Measurements from ENCODE around the gene CHMP2A.

Gene CHMP2A

GRCh38 chr19:58569943-58570670 is 15.2 kb upstream of the CHMP2A start:
- Histone ChIP-seq H3K4me3 (ENCODE audit: insufficient read depth, low read length, poor library complexity, severe bottlenecking) (no peak overlapping the region), H3F3A (ENCODE audit: insufficient read depth) (peaks cover 18% of the 10 kb centered on the region), H3K36me3 (ENCODE audit: low read length) (no peaks in the 10 kb centered on the region), H3K9me3 (ENCODE audit: insufficient read depth, low read length) (no peaks in the 10 kb centered on the region), H3K27me3 (ENCODE audit: low read length) (no peaks in the 10 kb centered on the region), H3K79me2 (ENCODE audit: insufficient read depth, low read length) (no peaks in the 10 kb centered on the region), H3K27ac (ENCODE audit: low read depth, low read length) (no peak overlapping the region), H3K4me2 (ENCODE audit: low read depth, low read length, poor library complexity, severe bottlenecking) (no peak overlapping the region), H4K20me1 (ENCODE audit: low read depth, low read length) (no peaks in the 10 kb centered on the region), H3K9ac (ENCODE audit: low read length) (no peak overlapping the region), H3K9me2 (replicated peaks; ENCODE audit: insufficient read depth, low read length) (no peaks in the 10 kb centered on the region), H2AFZ (ENCODE audit: low read depth, low read length, severe bottlenecking) (no peak overlapping the region)
- TF ChIP-seq EZH2phosphoT487 (conservative IDR thresholded peaks at IDR 0.05; ENCODE audit: low read length) (no peak), CTCF (IDR thresholded peaks at IDR 0.05; ENCODE audit: insufficient read depth, low read length, poor library complexity, severe bottlenecking) (no peak)

- Histone ChIP-seq H3K9ac (ENCODE audit: low read length) (no peak overlapping the region), H2AFZ (ENCODE audit: low read depth, low read length, severe bottlenecking) (no peak overlapping the region), H4K20me1 (ENCODE audit: low read depth, low read length) (no peaks in the 10 kb centered on the region), H3K27me3 (ENCODE audit: low read length) (no peaks in the 10 kb centered on the region), H3K4me2 (ENCODE audit: low read depth, low read length, poor library complexity, severe bottlenecking) (no peak overlapping the region), H3K9me2 (replicated peaks; ENCODE audit: insufficient read depth, low read length) (no peaks in the 10 kb centered on the region), H3K4me3 (ENCODE audit: insufficient read depth, low read length, poor library complexity, severe bottlenecking) (no peak overlapping the region), H3K36me3 (ENCODE audit: low read length) (no peaks in the 10 kb centered on the region), H3K27ac (ENCODE audit: low read depth, low read length) (no peak overlapping the region), H3F3A (ENCODE audit: insufficient read depth) (peaks cover 19% of the 10 kb centered on the region), H3K79me2 (ENCODE audit: insufficient read depth, low read length) (no peaks in the 10 kb centered on the region), H3K9me3 (ENCODE audit: insufficient read depth, low read length) (no peaks in the 10 kb centered on the region)
- no peak for TF ChIP-seq EZH2phosphoT487 (conservative IDR thresholded peaks at IDR 0.05; ENCODE audit: low read length)
- TF ChIP-seq CTCF (IDR thresholded peaks at IDR 0.05; ENCODE audit: insufficient read depth, low read length, poor library complexity, severe bottlenecking), result no peak
Measured at GRCh38 chr19:58569191-58569942, 14.5 kb upstream of the CHMP2A start.

GRCh38 chr19:58568453-58569130 is 13.7 kb upstream of the CHMP2A start:
- Histone ChIP-seq H3K4me3 (ENCODE audit: insufficient read depth, low read length, poor library complexity, severe bottlenecking) (no peak overlapping the region), H3K79me2 (ENCODE audit: insufficient read depth, low read length) (no peaks in the 10 kb centered on the region), H4K20me1 (ENCODE audit: low read depth, low read length) (no peaks in the 10 kb centered on the region), H2AFZ (ENCODE audit: low read depth, low read length, severe bottlenecking) (no peak overlapping the region), H3K9ac (ENCODE audit: low read length) (no peak overlapping the region), H3K27ac (ENCODE audit: low read depth, low read length) (no peak overlapping the region), H3K27me3 (ENCODE audit: low read length) (no peaks in the 10 kb centered on the region), H3K9me3 (ENCODE audit: insufficient read depth, low read length) (no peaks in the 10 kb centered on the region), H3F3A (ENCODE audit: insufficient read depth) (peaks cover 19% of the 10 kb centered on the region), H3K9me2 (replicated peaks; ENCODE audit: insufficient read depth, low read length) (no peaks in the 10 kb centered on the region), H3K4me2 (ENCODE audit: low read depth, low read length, poor library complexity, severe bottlenecking) (no peak overlapping the region), H3K36me3 (ENCODE audit: low read length) (no peaks in the 10 kb centered on the region)
- TF ChIP-seq CTCF (IDR thresholded peaks at IDR 0.05; ENCODE audit: insufficient read depth, low read length, poor library complexity, severe bottlenecking) (no peak), EZH2phosphoT487 (conservative IDR thresholded peaks at IDR 0.05; ENCODE audit: low read length) (no peak)

All from SU-DHL-6 (cell line).